ENCODE results near the gene ID1.
"Not testable (repeated sequence)": the region's sequence is repeated elsewhere in the genome, so short reads cannot be mapped to it uniquely, and the experiment has no call there.

The ID1 gene

DNA sequence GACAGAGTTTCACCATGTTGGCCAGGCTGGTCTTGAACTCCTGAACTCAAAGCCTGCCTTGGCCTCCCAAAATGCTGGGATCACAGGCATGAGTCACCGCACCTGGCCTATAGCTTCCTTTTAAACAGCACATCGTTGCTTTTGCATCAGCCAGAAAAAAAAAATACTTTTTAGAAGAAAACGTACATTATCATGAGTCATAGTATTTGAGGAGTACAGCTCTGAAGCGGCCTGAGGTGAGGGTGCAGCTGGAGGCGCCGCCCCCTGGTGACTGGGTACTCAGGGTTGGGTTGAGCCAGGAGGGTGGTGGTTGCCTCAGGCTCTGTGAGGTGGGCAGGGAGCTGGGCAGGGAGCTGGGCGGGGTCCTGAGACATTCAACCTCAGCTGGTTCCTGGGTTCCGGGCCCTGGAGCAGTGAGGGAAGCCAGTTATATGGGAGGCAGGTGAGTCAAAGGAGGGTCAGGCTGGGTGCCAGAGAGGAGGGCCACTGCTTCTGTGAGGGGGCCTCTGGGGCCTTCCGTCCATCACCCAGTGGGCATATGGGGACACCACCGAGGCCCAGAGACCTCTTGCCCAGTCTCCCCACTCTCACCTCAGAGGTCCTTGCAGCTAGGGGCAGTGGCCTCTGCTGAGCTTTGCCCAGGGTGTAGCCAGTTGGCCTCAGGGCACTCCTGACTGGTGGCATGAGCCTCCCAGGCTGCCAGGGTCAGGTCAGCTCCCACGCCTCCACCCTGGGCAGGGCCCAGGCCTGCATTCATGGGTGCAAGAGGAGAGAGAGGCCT is 11.7 kb upstream of the ID1 start:
- POLR2A ChIA-PET = no interaction called here
- no peak for DNase-seq (ENCODE audit: extremely low spot score)
- CTCF ChIA-PET = interaction anchor here (0.8 to 1.9 kb wide), 4 partner anchors 12 to 41 kb away, joined by 3 to 17 read pairs (median 5); partner anchors contain the start of gene ID1
- TF ChIP-seq, protein P1, sequence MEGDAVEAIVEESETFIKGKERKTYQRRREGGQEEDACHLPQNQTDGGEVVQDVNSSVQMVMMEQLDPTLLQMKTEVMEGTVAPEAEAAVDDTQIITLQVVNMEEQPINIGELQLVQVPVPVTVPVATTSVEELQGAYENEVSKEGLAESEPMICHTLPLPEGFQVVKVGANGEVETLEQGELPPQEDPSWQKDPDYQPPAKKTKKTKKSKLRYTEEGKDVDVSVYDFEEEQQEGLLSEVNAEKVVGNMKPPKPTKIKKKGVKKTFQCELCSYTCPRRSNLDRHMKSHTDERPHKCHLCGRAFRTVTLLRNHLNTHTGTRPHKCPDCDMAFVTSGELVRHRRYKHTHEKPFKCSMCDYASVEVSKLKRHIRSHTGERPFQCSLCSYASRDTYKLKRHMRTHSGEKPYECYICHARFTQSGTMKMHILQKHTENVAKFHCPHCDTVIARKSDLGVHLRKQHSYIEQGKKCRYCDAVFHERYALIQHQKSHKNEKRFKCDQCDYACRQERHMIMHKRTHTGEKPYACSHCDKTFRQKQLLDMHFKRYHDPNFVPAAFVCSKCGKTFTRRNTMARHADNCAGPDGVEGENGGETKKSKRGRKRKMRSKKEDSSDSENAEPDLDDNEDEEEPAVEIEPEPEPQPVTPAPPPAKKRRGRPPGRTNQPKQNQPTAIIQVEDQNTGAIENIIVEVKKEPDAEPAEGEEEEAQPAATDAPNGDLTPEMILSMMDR (IDR thresholded peaks at IDR 0.05; ENCODE audit: control extremely low read depth, extremely low read depth, low read depth, missing control alignments) = no peak

DNA sequence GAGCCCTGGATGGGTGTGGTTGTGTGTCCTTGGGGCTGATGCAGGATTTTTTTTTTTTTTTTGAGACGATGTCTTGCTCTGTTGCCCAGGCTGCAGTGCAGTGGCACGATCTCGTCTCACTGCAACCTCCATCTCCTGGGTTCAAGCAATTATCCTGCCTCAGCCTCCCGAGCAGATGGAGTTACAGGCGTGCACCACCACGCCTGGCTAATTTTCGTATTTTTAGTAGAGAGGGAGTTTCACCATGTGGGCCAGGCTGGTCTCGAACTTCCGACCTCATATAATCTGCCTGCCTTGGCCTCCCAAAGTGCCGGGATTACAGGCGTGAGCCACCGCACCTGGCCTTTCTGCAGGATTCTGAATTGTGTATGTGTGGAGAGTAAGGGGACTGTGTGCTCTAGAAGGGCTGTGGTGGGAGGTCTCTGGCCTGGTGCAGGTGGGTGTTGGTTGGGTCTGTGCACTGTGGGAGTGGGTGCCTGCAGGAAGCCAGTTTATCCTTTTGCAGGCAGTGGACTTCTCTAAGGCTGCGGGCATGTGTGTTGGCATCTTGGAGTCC is 11.0 kb upstream of the ID1 start:
- ChIA-PET CTCF (interaction anchor here (1.4 to 1.9 kb wide), 3 partner anchors 19 to 40 kb away, joined by 3 to 17 read pairs (median 6); no protein-coding TSS in a partner anchor), POLR2A (no interaction called here)
- TF ChIP-seq, protein P1 (IDR thresholded peaks at IDR 0.05; ENCODE audit: control extremely low read depth, extremely low read depth, low read depth, missing control alignments) = no peak
- DNase-seq (ENCODE audit: extremely low spot score) = no peak

DNA sequence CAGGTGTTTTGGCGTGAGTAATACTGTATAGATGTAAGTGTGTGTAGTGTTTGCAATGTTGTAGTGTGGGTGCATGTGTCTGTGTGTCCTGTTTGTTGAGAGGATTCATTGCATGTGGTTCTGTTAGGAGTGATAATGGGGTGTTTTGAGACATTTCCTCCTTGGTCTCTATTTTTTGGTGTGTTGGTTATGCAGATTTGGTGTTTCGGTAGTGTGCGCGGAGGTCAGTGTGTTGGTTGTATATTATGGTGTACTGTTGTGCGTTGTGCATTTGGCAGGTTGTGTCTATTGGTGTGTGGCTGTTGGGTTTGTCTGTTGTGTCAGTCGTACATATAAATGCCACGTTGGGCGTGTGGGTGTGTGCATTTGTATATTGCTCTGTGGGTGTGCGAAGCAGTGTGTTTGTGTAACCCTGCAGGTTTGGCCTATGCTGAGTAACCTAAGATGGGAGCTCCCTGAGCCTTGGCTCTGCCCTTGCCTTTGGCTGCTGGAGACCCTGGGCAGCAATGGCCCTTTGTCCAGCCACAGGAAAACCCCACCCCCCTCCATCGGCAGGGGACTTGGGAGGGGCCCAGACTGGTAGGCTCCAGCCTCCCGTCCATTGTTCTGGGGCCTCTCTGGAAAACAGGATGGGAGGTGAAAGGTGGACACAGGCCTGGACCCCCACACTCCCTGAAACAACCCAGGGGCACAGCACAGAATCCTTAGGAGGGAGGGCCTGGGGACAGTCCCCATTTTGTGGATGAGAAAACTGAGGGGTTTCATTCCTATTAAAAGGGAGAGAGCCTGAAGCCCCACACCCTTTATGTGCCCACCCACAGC is 10.3 kb upstream of the ID1 start:
- ChIA-PET CTCF (interaction anchor here (1.8 kb wide), 1 partner anchor 67 kb away, joined by 4 read pairs; no protein-coding TSS in a partner anchor), POLR2A (no interaction called here)
- no peak for DNase-seq (ENCODE audit: extremely low spot score)
- TF ChIP-seq, protein P1 (IDR thresholded peaks at IDR 0.05; ENCODE audit: control extremely low read depth, extremely low read depth, low read depth, missing control alignments) = no peak

DNA sequence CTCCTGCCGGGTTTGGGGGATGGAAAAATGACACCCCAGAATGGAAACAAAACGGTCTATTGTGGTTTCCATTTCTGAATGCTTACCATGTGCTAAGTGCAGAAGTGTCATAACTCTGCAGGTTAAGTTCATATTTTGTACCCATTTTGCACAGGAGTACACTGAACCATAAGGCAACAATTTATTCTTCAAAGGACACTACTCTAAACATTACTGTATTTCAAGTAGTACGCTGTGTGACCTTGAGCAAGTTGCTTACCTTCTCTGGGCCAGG is 9.8 kb upstream of the ID1 start:
- TF ChIP-seq, protein P1 (IDR thresholded peaks at IDR 0.05; ENCODE audit: control extremely low read depth, extremely low read depth, low read depth, missing control alignments) = no peak
- ChIA-PET CTCF (interaction anchor here (1.4 to 1.8 kb wide), 3 partner anchors 9 to 66 kb away, joined by 4 to 7 read pairs (median 5); partner anchors contain the start of gene ID1), POLR2A (no interaction called here)
- no peak for DNase-seq (ENCODE audit: extremely low spot score)

DNA sequence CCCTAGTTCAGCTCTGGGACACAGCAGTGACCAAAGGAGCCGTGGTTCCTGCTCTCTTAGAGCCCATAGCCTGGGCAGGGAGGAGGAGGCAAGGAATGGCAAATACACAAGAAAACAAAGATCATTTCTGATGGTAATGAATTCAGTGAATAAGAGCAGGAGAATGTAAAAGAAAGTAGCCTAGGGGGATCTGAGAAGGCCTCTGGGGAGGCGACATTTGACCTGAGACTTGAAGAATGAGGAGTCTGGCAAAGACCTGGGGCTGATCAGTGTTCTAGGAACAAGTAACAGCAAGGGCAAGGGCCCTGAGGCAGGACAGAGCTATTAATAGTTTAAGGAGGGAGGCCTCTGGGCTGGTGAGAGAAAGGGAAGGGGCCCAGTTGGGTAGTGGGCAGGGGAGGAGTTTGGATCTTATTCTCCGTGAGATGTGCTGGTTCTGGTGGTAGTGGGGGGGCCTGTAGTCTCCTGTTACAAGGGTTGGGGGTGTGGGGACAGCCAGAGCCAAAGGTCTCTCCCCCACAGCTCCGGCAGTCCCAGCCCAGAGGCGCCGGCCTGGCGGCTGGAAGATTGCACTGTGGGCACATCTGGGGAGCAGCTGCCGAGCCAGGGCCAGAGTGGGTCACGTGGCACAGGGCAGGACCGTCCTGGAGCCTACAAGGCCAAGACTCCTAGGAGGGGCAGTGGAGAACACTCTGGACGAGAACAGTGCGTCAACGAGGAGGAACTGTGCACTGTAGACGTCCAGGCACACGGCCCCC is 9.3 kb upstream of the ID1 start:
- no peak for DNase-seq (ENCODE audit: extremely low spot score)
- CTCF ChIA-PET = interaction anchor here (0.7 to 1.8 kb wide), 5 partner anchors 9 to 66 kb away, joined by 3 to 7 read pairs (median 5); partner anchors contain the start of gene ID1
- TF ChIP-seq, protein P1 (IDR thresholded peaks at IDR 0.05; ENCODE audit: control extremely low read depth, extremely low read depth, low read depth, missing control alignments) = no peak
- POLR2A ChIA-PET = no interaction called here

DNA sequence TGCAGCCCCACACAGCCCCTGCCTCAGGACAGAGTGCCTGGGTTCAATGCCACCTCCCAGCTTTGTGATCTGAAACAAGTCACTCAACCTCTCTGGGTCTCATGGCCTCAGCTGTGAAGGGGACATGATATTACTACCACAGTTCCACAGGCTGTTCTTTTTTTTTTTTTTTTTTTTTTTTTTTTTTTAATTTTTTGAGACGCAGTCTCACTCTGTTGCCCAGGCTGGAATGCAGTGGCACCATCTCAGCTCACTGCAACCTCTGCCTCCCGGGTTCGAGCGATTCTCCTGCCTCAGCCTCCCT is 8.7 kb upstream of the ID1 start:
- DNase-seq (ENCODE audit: extremely low spot score); POLR2A ChIA-PET: not testable (repeated sequence)
- CTCF ChIA-PET = interaction anchor here (0.7 to 1.8 kb wide), 6 partner anchors 8 to 65 kb away, joined by 3 to 7 read pairs (median 4); partner anchors contain the start of gene ID1
